ENCODE data around the gene B3GNT3.
A peak's percentile ranks its signal among the peaks of the same experiment; 100 is the strongest.

The B3GNT3 gene

GRCh38 chr19:17794731-17795494 lies at the start of gene B3GNT3:
TSS of gene B3GNT3 (plus strand) at chr19:17795138. CDS start at chr19:17807808, 12,670 bp downstream.
- peak; percentile 78 for DNase-seq

GRCh38 chr19:17747205-17748098 lies 47.5 kb upstream of the B3GNT3 start:
- DNase-seq: peak; percentile 93

GRCh38 chr19:17748884-17749638 lies 45.9 kb upstream of the B3GNT3 start:
- DNase-seq: no peak

GRCh38 chr19:17749912-17750317 lies 45.0 kb upstream of the B3GNT3 start:
- DNase-seq: no peak

- DNase-seq: no peak
These were observed 43.6 kb upstream of the B3GNT3 start, which contains the start of gene FCHO1 for GRCh38 chr19:17751103-17751911. TSS of gene FCHO1 (plus strand) at chr19:17751477. CDS start at chr19:17755165, 3,688 bp downstream.

- DNase-seq: no peak
These were observed 43.0 kb upstream of the B3GNT3 start for GRCh38 chr19:17751912-17752273.

GRCh38 chr19:17752865-17753639 lies 41.9 kb upstream of the B3GNT3 start:
- no peak for DNase-seq

- no peak for DNase-seq
These were observed 41.0 kb upstream of the B3GNT3 start for GRCh38 chr19:17753976-17754375.

GRCh38 chr19:17754634-17755442 lies 40.1 kb upstream of the B3GNT3 start:
- no peak for DNase-seq

- DNase-seq: no peak
These were observed 39.5 kb upstream of the B3GNT3 start for GRCh38 chr19:17755443-17755890.

- peak; percentile 78 for DNase-seq
These were observed 38.8 kb upstream of the B3GNT3 start for GRCh38 chr19:17755977-17756670.

- DNase-seq: no peak
These were observed 37.8 kb upstream of the B3GNT3 start for GRCh38 chr19:17757125-17757524.

GRCh38 chr19:17758515-17758914 lies 36.4 kb upstream of the B3GNT3 start:
- no peak for DNase-seq

GRCh38 chr19:17761148-17761547 lies 33.8 kb upstream of the B3GNT3 start:
- no peak for DNase-seq

GRCh38 chr19:17762505-17763229 lies 32.3 kb upstream of the B3GNT3 start:
- DNase-seq: peak; percentile 79

GRCh38 chr19:17764348-17764747 lies 30.6 kb upstream of the B3GNT3 start:
- no peak for DNase-seq

- no peak for DNase-seq
These were observed 29.8 kb upstream of the B3GNT3 start for GRCh38 chr19:17765069-17765618.

- DNase-seq: peak; percentile 92
These were observed 28.3 kb upstream of the B3GNT3 start for GRCh38 chr19:17766543-17767131.

Data from islet precursor cell (in vitro differentiated cells).